Natural killer cell (primary cell): ENCODE data around the gene WNT3A. TPM values are rescaled to one million over a fixed set of nuclear protein-coding genes. Genes with fewer than 3 reads are reported as not detected.

ENCODE experiments used
- ATAC-seq, 3 donors: fragments of 150-1000 bp in 2 of 3; fragments of 200-7000 bp in 1 of 3; cut with Tn5 transposase; 1 replicate in 1 of 3; 2 replicates in 2 of 3; pipeline ENCODE4 v1.10.0; 2021; ENCODE audit warnings: mild to moderate bottlenecking in 2 of 3, moderate library complexity in 2 of 3
- DNase-seq, 2 donors: peaks; one replicate each; pipeline versions ENCODE4 v3.0.0 to v3.0.0-alpha.2; 2013 to 2021; ENCODE audit warnings: mixed read lengths in 1 of 2
- H3K27ac ChIP-seq: one replicate; pipeline ENCODE4 v1.5.1; 2013; ENCODE audit warnings: mild to moderate bottlenecking, low read length
- H3K27me3 ChIP-seq: one replicate; pipeline ENCODE4 v1.6.1; 2013; ENCODE audit warnings: low read length; ENCODE audit not compliant: control insufficient read depth, insufficient read depth
- H3K36me3 ChIP-seq: one replicate; pipeline ENCODE4 v1.6.1; 2013; ENCODE audit warnings: low read length; ENCODE audit not compliant: control insufficient read depth, insufficient read depth
- H3K4me1 ChIP-seq: one replicate; pipeline ENCODE4 v1.6.1; 2013; ENCODE audit warnings: low read length; ENCODE audit not compliant: control insufficient read depth, insufficient read depth
- H3K4me3 ChIP-seq: one replicate; pipeline ENCODE4 v1.5.1; 2013; ENCODE audit warnings: low read length
- H3K9me3 ChIP-seq: one replicate; pipeline ENCODE4 v1.6.1; 2013; ENCODE audit warnings: low read length; ENCODE audit not compliant: control insufficient read depth, insufficient read depth
- H3K27ac Mint-ChIP-seq, 2 donors: one replicate each; pipeline ENCODE4 v1.8.0; 2022; ENCODE audit warnings: mild to moderate bottlenecking in 2 of 2, mixed read lengths in 2 of 2, moderate library complexity in 1 of 2
- H3K27me3 Mint-ChIP-seq, 2 donors: one replicate each; pipeline ENCODE4 v1.8.0; 2022; ENCODE audit warnings: low read depth in 2 of 2, mixed read lengths in 2 of 2
- H3K36me3 Mint-ChIP-seq: one replicate; pipeline ENCODE4 v1.8.0; 2022; ENCODE audit warnings: mixed read lengths
- H3K4me1 Mint-ChIP-seq, 2 donors: one replicate each; pipeline ENCODE4 v1.8.0; 2022; ENCODE audit warnings: mixed read lengths in 2 of 2
- H3K4me3 Mint-ChIP-seq: one replicate; pipeline ENCODE4 v1.8.0; 2022; ENCODE audit warnings: mild to moderate bottlenecking, moderate library complexity, mixed read lengths
- H3K9me3 Mint-ChIP-seq, 2 donors: one replicate each; pipeline ENCODE4 v1.8.0; 2022; ENCODE audit warnings: mixed read lengths in 2 of 2
- WGBS: methylation state at CpG from one replicate; pipeline ENCODE4 v1.1.7; 2013; ENCODE audit warnings: missing lambda C conversion rate; ENCODE audit not compliant: insufficient coverage; 5-methylcytosine and 5-hydroxymethylcytosine counted together
- intact Hi-C: fragments of 100-400 bp; cut with micrococcal nuclease; formaldehyde crosslinking; loops from one replicate; pipeline ENCODE4 v1.14.2; 2022
- total RNA-seq, 4 donors: library from RNA; stranded (reverse); fragments of 120-200 nt in 1 of 4; gene quantifications; one replicate each; pipeline versions ENCODE4 v1.2.3 to v1.2.4, GENCODE V29; 2013 to 2022
- TF ChIP-seq, protein P1 (sequence below): fragments of 200-600 bp; IDR thresholded peaks from one replicate; pipeline ENCODE4 v1.8.0; 2022; ENCODE audit warnings: antibody characterized with exemption

The WNT3A gene
- total RNA-seq, 3 donors from 2014 or later (not counting 1 experiment from before 2014, with no cell fraction given) = not detected

DNA sequence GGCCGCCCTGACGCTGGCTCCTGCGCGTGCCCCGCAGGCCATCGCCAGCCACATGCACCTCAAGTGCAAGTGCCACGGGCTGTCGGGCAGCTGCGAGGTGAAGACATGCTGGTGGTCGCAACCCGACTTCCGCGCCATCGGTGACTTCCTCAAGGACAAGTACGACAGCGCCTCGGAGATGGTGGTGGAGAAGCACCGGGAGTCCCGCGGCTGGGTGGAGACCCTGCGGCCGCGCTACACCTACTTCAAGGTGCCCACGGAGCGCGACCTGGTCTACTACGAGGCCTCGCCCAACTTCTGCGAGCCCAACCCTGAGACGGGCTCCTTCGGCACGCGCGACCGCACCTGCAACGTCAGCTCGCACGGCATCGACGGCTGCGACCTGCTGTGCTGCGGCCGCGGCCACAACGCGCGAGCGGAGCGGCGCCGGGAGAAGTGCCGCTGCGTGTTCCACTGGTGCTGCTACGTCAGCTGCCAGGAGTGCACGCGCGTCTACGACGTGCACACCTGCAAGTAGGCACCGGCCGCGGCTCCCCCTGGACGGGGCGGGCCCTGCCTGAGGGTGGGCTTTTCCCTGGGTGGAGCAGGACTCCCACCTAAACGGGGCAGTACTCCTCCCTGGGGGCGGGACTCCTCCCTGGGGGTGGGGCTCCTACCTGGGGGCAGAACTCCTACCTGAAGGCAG is 52.3 kb downstream of the WNT3A start:
- Histone ChIP-seq H3K27me3 (peaks cover 34% of the 10 kb centered on the region), H3K4me1 (peaks cover 23% of the 10 kb centered on the region), H3K4me3 (peak overlapping the region; percentile 16), H3K36me3 (no peaks in the 10 kb centered on the region), H3K27ac (no peak overlapping the region), H3K9me3 (peaks cover 4% of the 10 kb centered on the region)
- H3K36me3 Mint-ChIP-seq = no peaks in the 10 kb centered on the region
- H3K27ac Mint-ChIP-seq = no peak overlapping the region
- peak; percentile 41 to 86 for DNase-seq
- TF ChIP-seq, protein P1, sequence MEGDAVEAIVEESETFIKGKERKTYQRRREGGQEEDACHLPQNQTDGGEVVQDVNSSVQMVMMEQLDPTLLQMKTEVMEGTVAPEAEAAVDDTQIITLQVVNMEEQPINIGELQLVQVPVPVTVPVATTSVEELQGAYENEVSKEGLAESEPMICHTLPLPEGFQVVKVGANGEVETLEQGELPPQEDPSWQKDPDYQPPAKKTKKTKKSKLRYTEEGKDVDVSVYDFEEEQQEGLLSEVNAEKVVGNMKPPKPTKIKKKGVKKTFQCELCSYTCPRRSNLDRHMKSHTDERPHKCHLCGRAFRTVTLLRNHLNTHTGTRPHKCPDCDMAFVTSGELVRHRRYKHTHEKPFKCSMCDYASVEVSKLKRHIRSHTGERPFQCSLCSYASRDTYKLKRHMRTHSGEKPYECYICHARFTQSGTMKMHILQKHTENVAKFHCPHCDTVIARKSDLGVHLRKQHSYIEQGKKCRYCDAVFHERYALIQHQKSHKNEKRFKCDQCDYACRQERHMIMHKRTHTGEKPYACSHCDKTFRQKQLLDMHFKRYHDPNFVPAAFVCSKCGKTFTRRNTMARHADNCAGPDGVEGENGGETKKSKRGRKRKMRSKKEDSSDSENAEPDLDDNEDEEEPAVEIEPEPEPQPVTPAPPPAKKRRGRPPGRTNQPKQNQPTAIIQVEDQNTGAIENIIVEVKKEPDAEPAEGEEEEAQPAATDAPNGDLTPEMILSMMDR = no peak
- no peaks in the 10 kb centered on the region for H3K9me3 Mint-ChIP-seq
- H3K4me3 Mint-ChIP-seq = peak overlapping the region; percentile 65
- 12% methylated on average over 66 of the region's 66 CpGs for WGBS
- peaks cover 0 to 11% of the 10 kb centered on the region in 2 donors for H3K4me1 Mint-ChIP-seq
- peak; percentile 68 to 76 (median 75) for ATAC-seq
- intact Hi-C loops = no loop called here
- H3K27me3 Mint-ChIP-seq = peaks cover 32 to 33% of the 10 kb centered on the region in 2 donors

DNA sequence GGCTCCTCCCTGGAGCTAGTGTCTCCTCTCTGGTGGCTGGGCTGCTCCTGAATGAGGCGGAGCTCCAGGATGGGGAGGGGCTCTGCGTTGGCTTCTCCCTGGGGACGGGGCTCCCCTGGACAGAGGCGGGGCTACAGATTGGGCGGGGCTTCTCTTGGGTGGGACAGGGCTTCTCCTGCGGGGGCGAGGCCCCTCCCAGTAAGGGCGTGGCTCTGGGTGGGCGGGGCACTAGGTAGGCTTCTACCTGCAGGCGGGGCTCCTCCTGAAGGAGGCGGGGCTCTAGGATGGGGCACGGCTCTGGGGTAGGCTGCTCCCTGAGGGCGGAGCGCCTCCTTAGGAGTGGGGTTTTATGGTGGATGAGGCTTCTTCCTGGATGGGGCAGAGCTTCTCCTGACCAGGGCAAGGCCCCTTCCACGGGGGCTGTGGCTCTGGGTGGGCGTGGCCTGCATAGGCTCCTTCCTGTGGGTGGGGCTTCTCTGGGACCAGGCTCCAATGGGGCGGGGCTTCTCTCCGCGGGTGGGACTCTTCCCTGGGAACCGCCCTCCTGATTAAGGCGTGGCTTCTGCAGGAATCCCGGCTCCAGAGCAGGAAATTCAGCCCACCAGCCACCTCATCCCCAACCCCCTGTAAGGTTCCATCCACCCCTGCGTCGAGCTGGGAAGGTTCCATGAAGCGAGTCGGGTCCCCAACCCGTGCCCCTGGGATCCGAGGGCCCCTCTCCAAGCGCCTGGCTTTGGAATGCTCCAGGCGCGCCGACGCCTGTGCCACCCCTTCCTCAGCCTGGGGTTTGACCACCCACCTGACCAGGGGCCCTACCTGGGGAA is 53.0 kb downstream of the WNT3A start:
- Mint-ChIP-seq H3K27me3 (peaks cover 32 to 33% of the 10 kb centered on the region in 2 donors), H3K4me3 (peak overlapping the region; percentile 65), H3K36me3 (no peaks in the 10 kb centered on the region), H3K9me3 (no peaks in the 10 kb centered on the region), H3K4me1 (peaks cover 0 to 11% of the 10 kb centered on the region in 2 donors), H3K27ac (no peak overlapping the region)
- no peak overlapping the region for H3K27ac ChIP-seq
- TF ChIP-seq, protein P1 = no peak
- peak in 1 of 2 donors; percentile 72 for DNase-seq
- ATAC-seq = peak; percentile 42 to 67 (median 50)
- intact Hi-C loops = no loop called here
- peaks cover 4% of the 10 kb centered on the region for H3K9me3 ChIP-seq
- peaks cover 37% of the 10 kb centered on the region for H3K27me3 ChIP-seq
- peak overlapping the region; percentile 16 for H3K4me3 ChIP-seq
- no peaks in the 10 kb centered on the region for H3K36me3 ChIP-seq
- WGBS = 10% methylated on average over 32 of the region's 33 CpGs
- peaks cover 23% of the 10 kb centered on the region for H3K4me1 ChIP-seq

DNA sequence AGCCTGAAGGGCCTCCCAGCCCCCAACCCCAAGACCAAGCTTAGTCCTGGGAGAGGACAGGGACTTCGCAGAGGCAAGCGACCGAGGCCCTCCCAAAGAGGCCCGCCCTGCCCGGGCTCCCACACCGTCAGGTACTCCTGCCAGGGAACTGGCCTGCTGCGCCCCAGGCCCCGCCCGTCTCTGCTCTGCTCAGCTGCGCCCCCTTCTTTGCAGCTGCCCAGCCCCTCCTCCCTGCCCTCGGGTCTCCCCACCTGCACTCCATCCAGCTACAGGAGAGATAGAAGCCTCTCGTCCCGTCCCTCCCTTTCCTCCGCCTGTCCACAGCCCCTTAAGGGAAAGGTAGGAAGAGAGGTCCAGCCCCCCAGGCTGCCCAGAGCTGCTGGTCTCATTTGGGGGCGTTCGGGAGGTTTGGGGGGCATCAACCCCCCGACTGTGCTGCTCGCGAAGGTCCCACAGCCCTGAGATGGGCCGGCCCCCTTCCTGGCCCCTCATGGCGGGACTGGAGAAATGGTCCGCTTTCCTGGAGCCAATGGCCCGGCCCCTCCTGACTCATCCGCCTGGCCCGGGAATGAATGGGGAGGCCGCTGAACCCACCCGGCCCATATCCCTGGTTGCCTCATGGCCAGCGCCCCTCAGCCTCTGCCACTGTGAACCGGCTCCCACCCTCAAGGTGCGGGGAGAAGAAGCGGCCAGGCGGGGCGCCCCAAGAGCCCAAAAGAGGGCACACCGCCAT is 53.8 kb downstream of the WNT3A start:
- Histone ChIP-seq H3K27ac (no peak overlapping the region), H3K36me3 (no peaks in the 10 kb centered on the region), H3K9me3 (peaks cover 4% of the 10 kb centered on the region), H3K27me3 (peaks cover 43% of the 10 kb centered on the region), H3K4me3 (no peak overlapping the region), H3K4me1 (peaks cover 23% of the 10 kb centered on the region)
- Mint-ChIP-seq H3K9me3 (no peaks in the 10 kb centered on the region), H3K4me1 (peaks cover 0 to 11% of the 10 kb centered on the region in 2 donors), H3K27ac (no peak overlapping the region), H3K27me3 (peaks cover 32% of the 10 kb centered on the region in 2 donors), H3K4me3 (peak overlapping the region; percentile 66), H3K36me3 (no peaks in the 10 kb centered on the region)
- ATAC-seq (no peak), DNase-seq (no peak)
- TF ChIP-seq, protein P1 = no peak
- intact Hi-C loops = no loop called here
- WGBS = 7% methylated on average over 27 of the region's 34 CpGs
